GM12878 (cell line): Measurements from ENCODE around the gene CDK16. TPM values are rescaled to one million over a fixed set of nuclear protein-coding genes. Genes with fewer than 3 reads are reported as not detected.

Source experiments
- ATAC-seq: fragments of 200-7000 bp; cut with Tn5 transposase; 3 replicates; pipeline ENCODE4 v1.9.1; 2020; ENCODE audit warnings: mild to moderate bottlenecking, moderate library complexity
- BruUV-seq: library from RNA; stranded (reverse); fragments of 400-500 nt; replicated peaks from 2 replicates; lab custom pipeline; 2021; lab: Mats Ljungman, UMichigan
- CTCF ChIA-PET: fragments of 300-600 bp; sonication (Branson Sonifier 250); formaldehyde crosslinking; extraction: SDS; loops from one replicate; lab custom pipeline; 2021; ENCODE audit warnings: inconsistent platforms; lab: Yijun Ruan, JAX
- POLR2A ChIA-PET: fragments of 350-600 bp; formaldehyde crosslinking; extraction: SDS; loops from one replicate; lab custom pipeline; 2021; ENCODE audit warnings: inconsistent platforms; lab: Charles Lee
- RAD21 ChIA-PET: fragments of 300-600 bp; sonication (Branson Sonifier 250); formaldehyde crosslinking; loops from one replicate; lab custom pipeline; 2023; ENCODE audit warnings: antibody characterized with exemption; ENCODE audit not compliant: unreplicated experiment; lab: Charles Lee
- SMC1A ChIA-PET: fragments of 300-600 bp; sonication (Branson Sonifier 250); formaldehyde crosslinking; loops from one replicate; lab custom pipeline; 2023; ENCODE audit not compliant: unreplicated experiment, uncharacterized antibody; lab: Charles Lee
- DNase-seq: peaks from one replicate; pipeline ENCODE4 v3.0.0-alpha.2; 2011; ENCODE audit warnings: low read depth, low spot score
- FAIRE-seq: peaks from 3 replicates; lab custom pipeline; 2011; peaks lifted over from hg19 to GRCh38; lab: Jason Lieb, UNC
- H2AFZ ChIP-seq: 2 replicates; pipeline ENCODE4 v1.6.0; 2011; ENCODE audit warnings: low read depth, low read length, control low read depth; ENCODE audit not compliant: control insufficient read depth
- H3K27ac ChIP-seq: 2 replicates; pipeline ENCODE4 v1.5.1; 2011; ENCODE audit warnings: control low read depth; ENCODE audit not compliant: control insufficient read depth, insufficient read depth
- H3K27me3 ChIP-seq, 2 experiments: replicated peaks in 1 of 2; 2 replicates each; pipeline versions ENCODE4 v1.6.0 to v1.6.1; 2011; ENCODE audit warnings: low read length in 1 of 2; ENCODE audit not compliant: control insufficient read depth in 2 of 2, insufficient read depth in 2 of 2
- H3K36me3 ChIP-seq, 2 experiments: 2 replicates each; pipeline ENCODE4 v1.5.1; 2011; ENCODE audit warnings: low read length in 1 of 2; ENCODE audit not compliant: control insufficient read depth in 2 of 2, insufficient read depth in 2 of 2
- H3K4me1 ChIP-seq: 2 replicates; pipeline ENCODE4 v1.6.1; 2011; ENCODE audit warnings: mild to moderate bottlenecking, low read length, moderate library complexity, mixed read lengths; ENCODE audit not compliant: control insufficient read depth, insufficient read depth
- H3K4me2 ChIP-seq: 2 replicates; pipeline ENCODE4 v1.6.0; 2011; ENCODE audit warnings: control low read depth; ENCODE audit not compliant: control insufficient read depth, insufficient read depth
- H3K4me3 ChIP-seq: fragments of 200-600 bp; sonication (generic); 2 replicates; pipeline ENCODE4 v1.5.1; 2016
- H3K79me2 ChIP-seq: 2 replicates; pipeline ENCODE4 v1.6.0; 2011; ENCODE audit warnings: low read length; ENCODE audit not compliant: control insufficient read depth, insufficient read depth
- H3K9ac ChIP-seq: 2 replicates; pipeline ENCODE4 v1.8.0; 2011; ENCODE audit warnings: low read length, control low read depth, mixed read lengths; ENCODE audit not compliant: control insufficient read depth, insufficient read depth
- H3K9me3 ChIP-seq: replicated peaks from 3 replicates; pipeline ENCODE4 v1.5.1; 2011; ENCODE audit warnings: mild to moderate bottlenecking, low read length; ENCODE audit not compliant: control insufficient read depth, insufficient read depth
- H4K20me1 ChIP-seq: 2 replicates; pipeline ENCODE4 v1.6.0; 2011; ENCODE audit not compliant: control insufficient read depth, insufficient read depth
- HDGF ChIP-seq: fragments of 450-650 bp; IDR thresholded peaks from 2 replicates; pipeline ENCODE4 v1.6.1; 2016; ENCODE audit warnings: antibody characterized with exemption
- PAX5 ChIP-seq: IDR thresholded peaks from 2 replicates; pipeline ENCODE4 v1.6.1; 2011; ENCODE audit warnings: low read depth, low read length, borderline replicate concordance
- POLR2A ChIP-seq: IDR thresholded peaks from 2 replicates; pipeline ENCODE4 v1.6.1; 2011; ENCODE audit warnings: low read depth, mild to moderate bottlenecking, low read length
- WRNIP1 ChIP-seq: IDR thresholded peaks from 2 replicates; pipeline ENCODE4 v1.6.1; 2011; ENCODE audit warnings: low read depth, low read length, improper control_type of control experiment, borderline replicate concordance
- WGBS: methylation state at CpG from one replicate; pipeline ENCODE4 v1.1.6; 2016; ENCODE audit warnings: low lambda C conversion rate; ENCODE audit not compliant: insufficient replicate concordance, insufficient coverage; ENCODE audit errors: missing lambda C conversion rate; 5-methylcytosine and 5-hydroxymethylcytosine counted together
- in situ Hi-C: fragments of 300-500 bp; cut with MboI; formaldehyde crosslinking; loops from 9 replicates; pipeline ENCODE4 v1.14.3; 2018; ENCODE audit warnings: mixed read lengths
- intact Hi-C: fragments of 100-400 bp; cut with micrococcal nuclease; formaldehyde crosslinking; loops from one replicate; pipeline ENCODE4 v1.14.2; 2022; ENCODE audit not compliant: unreplicated experiment
- polyA plus RNA-seq, 11 experiments: library from polyadenylated mRNA; depleted of rRNA in 4 of 11; unstranded in 6 of 11; stranded (reverse) in 5 of 11; fragments of >200 nt; fragmentation: Nextera tagmentation in 4 of 11; fragmentation: Illumina TruSeq in 1 of 11; extraction: Ambion mirVana in 4 of 11; extraction: Trizol in 1 of 11; gene quantifications; 1 replicate in 1 of 11; 2 replicates in 10 of 11; pipeline versions ENCODE4 v1.2.1 to v1.2.3, GENCODE V29; 2011 to 2016; ENCODE audit warnings: inconsistent platforms in 2 of 11, missing spikeins in 2 of 11, low read depth in 1 of 11
- total RNA-seq, 4 experiments: library from RNA; depleted of rRNA in 3 of 4; stranded (reverse); fragments of >200 nt in 3 of 4; fragmentation: Illumina TruSeq in 1 of 4; extraction: Trizol in 1 of 4; gene quantifications; 2 replicates each; pipeline versions ENCODE4 v1.2.1 to v1.2.3, GENCODE V29; 2013 to 2021

CDK16 gene
- total and polyA plus RNA-seq, 10 of the 15 experiments (the other 5 are each of a cell fraction or from before 2014, with no cell fraction given) = 2.4 to 75.1 (median 48.2) TPM

- no peak for FAIRE-seq
- peaks cover 0 to 4% of the 10 kb centered on the region in 2 experiments; a peak in 3 of 4 replicates for H3K36me3 ChIP-seq
- H3K4me2 ChIP-seq = no peak overlapping the region
- in situ Hi-C loops (loop anchor here (5.0 kb wide), 1 partner anchor 840 kb away; no protein-coding TSS in a partner anchor), intact Hi-C loops (no loop called here)
- ChIA-PET SMC1A (no interaction called here), POLR2A (no interaction called here), CTCF (no interaction called here), RAD21 (no interaction called here)
- H3K4me1 ChIP-seq = no peaks in the 10 kb centered on the region; the same call in 1 of the 2 replicates
- ATAC-seq = no peak
- no TSS peak for BruUV-seq
- no peak overlapping the region for H3K4me3 ChIP-seq
- H3K9ac ChIP-seq = no peak overlapping the region
- TF ChIP-seq HDGF = no peak
- peak; percentile 39; the same call in 1 of the 2 replicates for TF ChIP-seq POLR2A
- no peak for TF ChIP-seq PAX5
- WGBS = 84% methylated on average over 4 of the region's 4 CpGs
- no peak overlapping the region for H2AFZ ChIP-seq
- H3K27ac ChIP-seq = no peak overlapping the region
- no peak for DNase-seq
- no peaks in the 10 kb centered on the region for H3K9me3 ChIP-seq
- H3K27me3 ChIP-seq = no peaks in the 10 kb centered on the region; a peak in 1 of 4 replicates
- H4K20me1 ChIP-seq = no peaks in the 10 kb centered on the region
- H3K79me2 ChIP-seq = peaks cover 13% of the 10 kb centered on the region
These were observed 31.3 kb upstream of the CDK16 start for GRCh38 chrX:47187106-47187677.

GRCh38 chrX:47189906-47190305, 28.6 kb upstream of the CDK16 start:
- peaks cover 28% of the 10 kb centered on the region for H3K79me2 ChIP-seq
- no peak overlapping the region for H3K4me2 ChIP-seq
- POLR2A ChIA-PET = interaction anchor here (0.9 to 2.2 kb wide), 2 partner anchors 45 to 327 kb away, joined by 3 to 20 read pairs; partner anchors contain the start of genes NDUFB11 and RBM10
- H3K9me3 ChIP-seq = no peaks in the 10 kb centered on the region
- no peak overlapping the region for H2AFZ ChIP-seq
- 93% methylated on average over 19 of the region's 19 CpGs for WGBS
- DNase-seq (no peak), ATAC-seq (no peak), FAIRE-seq (no peak)
- peaks cover 0 to 2% of the 10 kb centered on the region in 2 experiments; a peak in 3 of 4 replicates for H3K36me3 ChIP-seq
- BruUV-seq = no TSS peak
- no peaks in the 10 kb centered on the region for H3K27me3 ChIP-seq
- H3K27ac ChIP-seq = no peak overlapping the region
- peaks cover 5% of the 10 kb centered on the region for H3K4me1 ChIP-seq
- TF ChIP-seq WRNIP1 = no peak
- no peak overlapping the region for H3K4me3 ChIP-seq
- in situ Hi-C loops = loop anchor here (5.0 to 10.0 kb wide), 3 partner anchors 197 to 837 kb away; partner anchors contain the start of genes ELK1 and UXT
- RAD21 ChIA-PET = interaction anchor here (1.5 to 2.5 kb wide), 3 partner anchors 43 to 334 kb away, joined by 6 to 14 read pairs (median 8); partner anchors contain the start of genes NDUFB11, RBM10 and USP11
- H4K20me1 ChIP-seq = no peaks in the 10 kb centered on the region
- SMC1A ChIA-PET = interaction anchor here (1.1 to 1.2 kb wide), 2 partner anchors 28 to 194 kb away, joined by 4 to 5 read pairs; no protein-coding TSS in a partner anchor
- CTCF ChIA-PET = interaction anchor here (2.7 kb wide), 1 partner anchor 194 kb away, joined by 16 read pairs; no protein-coding TSS in a partner anchor
- H3K9ac ChIP-seq = no peak overlapping the region
- intact Hi-C loops = loop anchor here (2.0 to 5.0 kb wide), 4 partner anchors 172 to 1757 kb away; no protein-coding TSS in a partner anchor
